CD4-positive, alpha-beta T cell (primary cell): ENCODE measurements around the gene GGTLC2. TPM values are rescaled to one million over a fixed set of nuclear protein-coding genes. Genes with fewer than 3 reads are reported as not detected.

Source experiments
- ATAC-seq: fragments of 200-7000 bp; cut with Tn5 transposase; one replicate; pipeline ENCODE4 v1.10.0; 2022; ENCODE audit warnings: mild to moderate bottlenecking; ENCODE audit not compliant: poor library complexity
- CTCF ChIA-PET: fragments of 350-600 bp; sonication (Branson Sonifier 250); formaldehyde crosslinking; loops from one replicate; lab custom pipeline; 2021; ENCODE audit warnings: antibody characterized with exemption, inconsistent platforms; lab: Charles Lee
- POLR2A ChIA-PET: fragments of 350-600 bp; sonication (Branson Sonifier 250); formaldehyde crosslinking; loops from one replicate; lab custom pipeline; 2021; ENCODE audit warnings: antibody characterized with exemption, inconsistent platforms; lab: Charles Lee
- DNase-seq, 14 experiments: peaks; one replicate each; pipeline ENCODE4 v3.0.0-alpha.2; 2013 to 2020; ENCODE audit warnings: mixed read lengths in 2 of 14
- H3K27ac ChIP-seq, 2 donors: one replicate each; pipeline versions ENCODE4 v1.5.1 to v1.7.0; 2013; ENCODE audit warnings: low read length in 2 of 2, low read depth in 1 of 2, mild to moderate bottlenecking in 1 of 2
- H3K27me3 ChIP-seq, 2 experiments: 1 replicate in 1 of 2; 2 replicates in 1 of 2; pipeline versions ENCODE4 v1.6.1 to v1.7.0; 2013; ENCODE audit warnings: low read length in 2 of 2, control low read depth in 1 of 2, mild to moderate bottlenecking in 1 of 2, moderate library complexity in 1 of 2; ENCODE audit not compliant: insufficient read depth in 2 of 2, control insufficient read depth in 1 of 2
- H3K36me3 ChIP-seq: one replicate; pipeline ENCODE4 v1.6.1; 2013; ENCODE audit warnings: low read length, control low read depth; ENCODE audit not compliant: insufficient read depth
- H3K4me1 ChIP-seq: one replicate; pipeline ENCODE4 v1.6.1; 2013; ENCODE audit warnings: low read length, control low read depth; ENCODE audit not compliant: insufficient read depth
- H3K4me3 ChIP-seq: one replicate; pipeline ENCODE4 v1.5.1; 2013; ENCODE audit warnings: mild to moderate bottlenecking, low read length, moderate library complexity
- H3K9me3 ChIP-seq, 2 experiments: 1 replicate in 1 of 2; 2 replicates in 1 of 2; pipeline versions ENCODE4 v1.6.1 to v1.7.0; 2013; ENCODE audit warnings: low read length in 2 of 2, mild to moderate bottlenecking in 2 of 2, control low read depth in 1 of 2, moderate library complexity in 1 of 2; ENCODE audit not compliant: control insufficient read depth in 1 of 2, insufficient read depth in 1 of 2
- H3K27ac Mint-ChIP-seq: one replicate; pipeline ENCODE4 v1.8.0; 2020; ENCODE audit warnings: mixed read lengths
- H3K27me3 Mint-ChIP-seq: one replicate; pipeline ENCODE4 v1.8.0; 2021; ENCODE audit warnings: mixed read lengths
- H3K36me3 Mint-ChIP-seq: one replicate; pipeline ENCODE4 v1.8.0; 2021; ENCODE audit warnings: low read depth, mixed read lengths
- H3K4me1 Mint-ChIP-seq: one replicate; pipeline ENCODE4 v1.8.0; 2021; ENCODE audit warnings: low read depth, mixed read lengths
- H3K4me3 Mint-ChIP-seq: one replicate; pipeline ENCODE4 v1.8.0; 2020; ENCODE audit warnings: mild to moderate bottlenecking, mixed read lengths
- H3K9me3 Mint-ChIP-seq: one replicate; pipeline ENCODE4 v1.8.0; 2020; ENCODE audit warnings: mixed read lengths
- intact Hi-C, 2 experiments: fragments of 100-400 bp; cut with DNase I in 1 of 2; cut with micrococcal nuclease in 1 of 2; formaldehyde crosslinking; loops; one replicate each; pipeline versions ENCODE4 v1.15.1 to v1.9.0; 2023 to 2025; cut with DNase I, micrococcal nuclease
- total RNA-seq, 174 experiments: library from RNA in 2 of 174; stranded (reverse) in 2 of 174; gene quantifications; one replicate each; pipeline ENCODE4 v1.2.3 and lab custom pipeline; 2021 to 2026
- TF ChIP-seq, protein P1 (sequence below): fragments of 200-600 bp; IDR thresholded peaks from one replicate; pipeline ENCODE4 v1.8.0; 2022; ENCODE audit warnings: antibody characterized with exemption, mild to moderate bottlenecking

Gene GGTLC2
- total RNA-seq, 2 experiments from 2014 or later: not detected

DNA sequence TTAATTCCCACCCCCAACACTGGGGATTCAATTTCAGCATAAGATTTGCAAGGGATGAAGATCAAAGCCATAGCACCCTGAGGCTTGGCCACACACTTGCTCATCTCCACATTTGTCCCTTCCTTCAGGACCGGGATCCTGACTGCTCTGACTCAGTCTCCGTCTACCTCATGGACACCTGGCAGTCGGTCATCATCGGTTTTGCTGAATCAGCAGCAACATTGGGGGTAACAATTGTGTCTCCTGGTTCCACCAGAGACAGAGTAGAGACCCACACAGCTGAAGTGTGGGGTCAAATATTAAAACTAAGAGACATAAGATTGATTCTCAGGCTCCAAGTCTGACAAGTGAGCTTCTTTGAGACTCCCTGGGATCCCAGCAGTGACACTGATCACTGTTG lies 34.6 kb downstream of the GGTLC2 start:
- Histone ChIP-seq H3K9me3 (no peaks in the 10 kb centered on the region), H3K27ac (no peak overlapping the region), H3K27me3 (no peaks in the 10 kb centered on the region), H3K4me1 (no peaks in the 10 kb centered on the region), H3K36me3 (no peaks in the 10 kb centered on the region), H3K4me3 (no peak overlapping the region)
- Mint-ChIP-seq H3K27ac (no peak overlapping the region), H3K27me3 (peaks cover 13% of the 10 kb centered on the region), H3K9me3 (no peaks in the 10 kb centered on the region), H3K4me3 (no peak overlapping the region), H3K4me1 (no peaks in the 10 kb centered on the region), H3K36me3 (no peaks in the 10 kb centered on the region)
- POLR2A ChIA-PET: no interaction called here
- ATAC-seq (no peak), DNase-seq (no peak)
- intact Hi-C loops: no loop called here
- CTCF ChIA-PET: no interaction called here
- TF ChIP-seq, protein P1, sequence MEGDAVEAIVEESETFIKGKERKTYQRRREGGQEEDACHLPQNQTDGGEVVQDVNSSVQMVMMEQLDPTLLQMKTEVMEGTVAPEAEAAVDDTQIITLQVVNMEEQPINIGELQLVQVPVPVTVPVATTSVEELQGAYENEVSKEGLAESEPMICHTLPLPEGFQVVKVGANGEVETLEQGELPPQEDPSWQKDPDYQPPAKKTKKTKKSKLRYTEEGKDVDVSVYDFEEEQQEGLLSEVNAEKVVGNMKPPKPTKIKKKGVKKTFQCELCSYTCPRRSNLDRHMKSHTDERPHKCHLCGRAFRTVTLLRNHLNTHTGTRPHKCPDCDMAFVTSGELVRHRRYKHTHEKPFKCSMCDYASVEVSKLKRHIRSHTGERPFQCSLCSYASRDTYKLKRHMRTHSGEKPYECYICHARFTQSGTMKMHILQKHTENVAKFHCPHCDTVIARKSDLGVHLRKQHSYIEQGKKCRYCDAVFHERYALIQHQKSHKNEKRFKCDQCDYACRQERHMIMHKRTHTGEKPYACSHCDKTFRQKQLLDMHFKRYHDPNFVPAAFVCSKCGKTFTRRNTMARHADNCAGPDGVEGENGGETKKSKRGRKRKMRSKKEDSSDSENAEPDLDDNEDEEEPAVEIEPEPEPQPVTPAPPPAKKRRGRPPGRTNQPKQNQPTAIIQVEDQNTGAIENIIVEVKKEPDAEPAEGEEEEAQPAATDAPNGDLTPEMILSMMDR: no peak

DNA sequence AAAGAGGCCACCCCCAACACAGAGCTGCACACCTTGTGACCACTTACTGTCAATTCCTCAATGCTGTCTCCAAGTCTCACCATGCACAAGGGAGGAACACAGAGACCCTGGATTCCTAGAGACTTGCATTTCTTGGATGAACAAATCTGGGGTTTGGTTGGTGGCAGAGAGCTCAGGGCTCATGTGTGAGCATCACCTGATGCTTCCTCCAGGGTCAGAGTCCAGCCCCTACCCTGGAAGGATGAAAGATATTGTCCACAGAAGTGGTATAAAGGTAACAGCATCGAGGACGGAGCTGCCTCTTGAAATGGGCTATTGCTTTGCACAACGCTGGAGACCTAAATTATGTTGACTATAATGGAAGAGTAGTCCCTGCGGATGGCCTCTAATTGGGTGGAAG lies 36.0 kb downstream of the GGTLC2 start:
- Histone ChIP-seq H3K9me3 (no peaks in the 10 kb centered on the region), H3K27me3 (no peaks in the 10 kb centered on the region), H3K4me3 (no peak overlapping the region), H3K4me1 (no peaks in the 10 kb centered on the region), H3K27ac (no peak overlapping the region), H3K36me3 (no peaks in the 10 kb centered on the region)
- intact Hi-C loops: no loop called here
- Mint-ChIP-seq H3K27ac (no peak overlapping the region), H3K27me3 (peaks cover 4% of the 10 kb centered on the region), H3K36me3 (no peaks in the 10 kb centered on the region), H3K4me1 (no peaks in the 10 kb centered on the region), H3K9me3 (no peaks in the 10 kb centered on the region), H3K4me3 (no peak overlapping the region)
- no peak for DNase-seq
- ATAC-seq: no peak
- POLR2A ChIA-PET: no interaction called here
- TF ChIP-seq, protein P1: no peak
- CTCF ChIA-PET: interaction anchor here (1.1 kb wide), 1 partner anchor 204 kb away, joined by 3 read pairs; no protein-coding TSS in a partner anchor

- Histone ChIP-seq H3K4me3 (no peak overlapping the region), H3K36me3 (no peaks in the 10 kb centered on the region), H3K27me3 (no peaks in the 10 kb centered on the region), H3K9me3 (no peaks in the 10 kb centered on the region), H3K27ac (no peak overlapping the region), H3K4me1 (no peaks in the 10 kb centered on the region)
- no peak overlapping the region for H3K27ac Mint-ChIP-seq
- DNase-seq (no peak), ATAC-seq (no peak)
- H3K9me3 Mint-ChIP-seq: no peaks in the 10 kb centered on the region
- H3K4me3 Mint-ChIP-seq: no peak overlapping the region
- CTCF ChIA-PET: no interaction called here
- no peaks in the 10 kb centered on the region for H3K4me1 Mint-ChIP-seq
- TF ChIP-seq, protein P1: no peak
- H3K36me3 Mint-ChIP-seq: no peaks in the 10 kb centered on the region
- H3K27me3 Mint-ChIP-seq: peaks cover 4% of the 10 kb centered on the region
- POLR2A ChIA-PET: no interaction called here
- intact Hi-C loops: no loop called here
Measured at GRCh38 chr22:22681221-22681739, 36.9 kb downstream of the GGTLC2 start.
